Measurements from ENCODE around the gene CEP131.

DNA sequence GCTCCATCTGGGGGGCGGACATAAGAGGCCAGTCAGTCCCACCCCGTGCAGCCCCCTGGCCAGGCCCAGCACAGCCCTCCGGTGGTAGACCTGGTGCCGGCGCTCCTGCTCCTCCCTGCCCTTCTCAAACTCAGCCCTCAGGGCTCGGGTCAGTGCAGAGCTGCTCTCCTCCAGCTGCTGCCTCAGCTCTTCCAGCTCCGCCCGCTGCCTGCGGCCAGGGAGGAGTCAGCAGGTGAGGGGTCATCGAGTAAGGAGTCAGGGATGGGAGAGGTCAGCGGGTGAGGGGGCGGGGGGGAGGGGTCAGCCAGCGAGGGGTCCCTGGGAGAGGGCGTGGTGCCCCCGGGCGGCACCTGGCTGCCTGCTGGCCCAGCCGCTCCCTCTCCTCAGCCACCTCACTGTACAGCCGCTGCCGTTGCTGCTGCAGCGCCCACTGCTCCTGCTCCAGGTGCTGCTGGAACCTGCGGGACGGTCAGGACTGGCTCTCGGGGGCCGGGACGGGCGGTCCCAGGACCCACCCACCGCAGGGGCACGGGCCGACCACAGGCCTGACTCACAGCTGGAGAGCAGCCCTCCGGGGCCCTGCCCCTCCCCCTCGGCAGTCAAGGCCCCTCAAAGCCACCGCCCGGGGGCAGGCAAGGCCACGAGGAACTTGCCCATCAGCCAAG is 30.2 kb downstream of the CEP131 start:
- no peak for TF ChIP-seq POLR2AphosphoS5 (IDR thresholded peaks at IDR 0.05; ENCODE audit: low read depth, low read length)
- TF ChIP-seq REST (IDR thresholded peaks at IDR 0.05; ENCODE audit: insufficient read depth in 1 of 2, low read depth in 2 of 2, low read length in 2 of 2), result no peak
- no peak for TF ChIP-seq TAF1 (IDR thresholded peaks at IDR 0.05; ENCODE audit: borderline replicate concordance, insufficient read depth, low read length)
- no peak for TF ChIP-seq SIN3A (IDR thresholded peaks at IDR 0.05; ENCODE audit: borderline replicate concordance, insufficient read depth, low read length)

Data from PFSK-1 (cell line).